ENCODE results near the gene TMED6.

TMED6 gene

GRCh38 chr16:69346683-69347082 lies 4.9 kb downstream of the TMED6 start:
- peak overlapping the region; percentile 3; the same call in 1 of the 2 replicates for H3K27ac ChIP-seq
- no peak for TF ChIP-seq CTCF (conservative IDR thresholded peaks at IDR 0.05; ENCODE audit: low read depth)
- CTCF ChIA-PET = no interaction called here
- no peak for DNase-seq (ENCODE audit: low spot score)
- POLR2A ChIA-PET (ENCODE audit: low non-redundant PET) = no interaction called here

- POLR2A ChIA-PET (ENCODE audit: low non-redundant PET) = no interaction called here
- no peak for DNase-seq (ENCODE audit: low spot score)
- H3K27ac ChIP-seq = no peak overlapping the region
- CTCF ChIA-PET = interaction anchor here (0.6 kb wide), 1 partner anchor 748 kb away, joined by 3 read pairs; no protein-coding TSS in a partner anchor
- TF ChIP-seq CTCF (conservative IDR thresholded peaks at IDR 0.05; ENCODE audit: low read depth) = no peak
Measured at GRCh38 chr16:69345923-69346322, 5.7 kb downstream of the TMED6 start.

GRCh38 chr16:69344171-69344570 lies 7.4 kb downstream of the TMED6 start:
- POLR2A ChIA-PET (ENCODE audit: low non-redundant PET) = no interaction called here
- no peak overlapping the region for H3K27ac ChIP-seq
- TF ChIP-seq CTCF (conservative IDR thresholded peaks at IDR 0.05; ENCODE audit: low read depth) = no peak
- CTCF ChIA-PET = no interaction called here
- DNase-seq (ENCODE audit: low spot score) = no peak

- H3K27ac ChIP-seq = peak overlapping the region; percentile 88
- ChIA-PET CTCF (interaction anchor here (0.7 kb wide), 1 partner anchor 13 kb away, joined by 5 read pairs; no protein-coding TSS in a partner anchor), POLR2A (ENCODE audit: low non-redundant PET) (interaction anchor here (2.5 kb wide), 1 partner anchor 10 kb away, joined by 11 read pairs; the partner anchor contains the start of gene PDF)
- no peak for TF ChIP-seq CTCF (conservative IDR thresholded peaks at IDR 0.05; ENCODE audit: low read depth)
- no peak for DNase-seq (ENCODE audit: low spot score)
Measured at GRCh38 chr16:69340095-69340644, 11.4 kb downstream of the TMED6 start.

- H3K27ac ChIP-seq = peak within 1 kb of the TSS; percentile 88
- peak; percentile 93 for DNase-seq (ENCODE audit: low spot score)
- peak; percentile 78 for TF ChIP-seq CTCF (conservative IDR thresholded peaks at IDR 0.05; ENCODE audit: low read depth)
- CTCF ChIA-PET = interaction anchor here (0.6 to 0.7 kb wide), 2 partner anchors 27 to 323 kb away, joined by 3 to 4 read pairs; no protein-coding TSS in a partner anchor
- POLR2A ChIA-PET (ENCODE audit: low non-redundant PET) = interaction anchor here (2.5 kb wide), 1 partner anchor 10 kb away, joined by 11 read pairs; the partner anchor contains the start of gene PDF
Measured at GRCh38 chr16:69339289-69340094, 12.1 kb downstream of the TMED6 start, which contains the start of the genes COG8 and NIP7. COG8 (minus strand) TSS chr16:69339564; CDS start chr16:69339552, 12 bp downstream. NIP7 (plus strand) TSS chr16:69339772; CDS start chr16:69339830, 58 bp downstream.

- no peak for DNase-seq (ENCODE audit: low spot score)
- H3K27ac ChIP-seq = peak overlapping the region; percentile 88
- TF ChIP-seq CTCF (conservative IDR thresholded peaks at IDR 0.05; ENCODE audit: low read depth) = no peak
- CTCF ChIA-PET = interaction anchor here (0.6 to 0.7 kb wide), 2 partner anchors 27 to 323 kb away, joined by 3 to 4 read pairs; no protein-coding TSS in a partner anchor
- POLR2A ChIA-PET (ENCODE audit: low non-redundant PET) = interaction anchor here (2.5 kb wide), 1 partner anchor 9 kb away, joined by 11 read pairs; the partner anchor contains the start of gene PDF
Measured at GRCh38 chr16:69338557-69339288, 12.9 kb downstream of the TMED6 start.

Data from RWPE1 (cell line).